B cell (primary cell): ENCODE results near the gene EARS2. TPM values are rescaled to one million over a fixed set of nuclear protein-coding genes. Genes with fewer than 3 reads are reported as not detected.
A peak's percentile ranks its signal among the peaks of the same experiment; 100 is the strongest.

ENCODE experiments used
- ATAC-seq: fragments of 200-7000 bp; cut with Tn5 transposase; one replicate; pipeline ENCODE4 v1.10.0; 2021; ENCODE audit warnings: low read depth, mild to moderate bottlenecking, moderate number of reproducible peaks, moderate library complexity
- CTCF ChIA-PET: fragments of 350-600 bp; sonication (Branson Sonifier 250); formaldehyde crosslinking; loops from one replicate; lab custom pipeline; 2021; ENCODE audit warnings: antibody characterized with exemption, inconsistent platforms; lab: Charles Lee
- POLR2A ChIA-PET: fragments of 350-600 bp; sonication (Branson Sonifier 250); formaldehyde crosslinking; loops from one replicate; lab custom pipeline; 2021; ENCODE audit warnings: antibody characterized with exemption; lab: Charles Lee
- DNase-seq: peaks from one replicate; pipeline ENCODE4 v3.0.0; 2013
- H2AFZ ChIP-seq: 2 replicates; pipeline ENCODE4 v1.6.1; 2012; ENCODE audit warnings: mild to moderate bottlenecking, low read depth, low read length; ENCODE audit not compliant: insufficient read depth, poor library complexity, severe bottlenecking
- H3K27ac ChIP-seq, 2 donors: 1 replicate in 1 of 2; 2 replicates in 1 of 2; pipeline ENCODE4 v1.5.1; 2012 to 2013; ENCODE audit warnings: low read length in 2 of 2, mild to moderate bottlenecking in 2 of 2, moderate library complexity in 1 of 2
- H3K27me3 ChIP-seq, 4 experiments: fragments of 200-600 bp in 1 of 4; sonication (generic) in 1 of 4; replicated peaks in 1 of 4; 1 replicate in 2 of 4; 2 replicates in 2 of 4; pipeline versions ENCODE4 v1.6.1 to v1.7.0; 2013 to 2016; ENCODE audit warnings: low read length in 3 of 4, mild to moderate bottlenecking in 2 of 4, mixed read lengths in 1 of 4, moderate library complexity in 1 of 4; ENCODE audit not compliant: insufficient read depth in 4 of 4, control insufficient read depth in 3 of 4; ENCODE audit errors: control extremely low read depth in 1 of 4
- H3K36me3 ChIP-seq, 2 experiments: replicated peaks in 1 of 2; 1 replicate in 1 of 2; 2 replicates in 1 of 2; pipeline versions ENCODE4 v1.6.1 to v1.7.1; 2013; ENCODE audit warnings: low read length in 1 of 2; ENCODE audit not compliant: insufficient read depth in 2 of 2, control insufficient read depth in 1 of 2; ENCODE audit errors: control extremely low read depth in 1 of 2, extremely low read depth in 1 of 2
- H3K4me1 ChIP-seq, 2 donors: fragments of 200-600 bp in 1 of 2; sonication (generic) in 1 of 2; 1 replicate in 1 of 2; 2 replicates in 1 of 2; pipeline versions ENCODE4 v1.5.1 to v1.6.1; 2013 to 2017; ENCODE audit warnings: low read length in 2 of 2; ENCODE audit not compliant: control insufficient read depth in 2 of 2, insufficient read depth in 2 of 2
- H3K4me2 ChIP-seq: replicated peaks from 2 replicates; pipeline ENCODE3; 2012; ENCODE audit warnings: mild to moderate bottlenecking, low read depth, low read length; ENCODE audit not compliant: poor library complexity, severe bottlenecking
- H3K4me3 ChIP-seq, 5 experiments: fragments of 200-600 bp in 1 of 5; sonication (generic) in 1 of 5; 1 replicate in 3 of 5; 2 replicates in 2 of 5; pipeline versions ENCODE4 v1.5.1 to v1.7.0; 2011 to 2016; ENCODE audit warnings: low read length in 4 of 5, mild to moderate bottlenecking in 4 of 5, low read depth in 2 of 5, control low read depth in 1 of 5, moderate library complexity in 1 of 5; ENCODE audit not compliant: insufficient read depth in 1 of 5; ENCODE audit errors: control extremely low read depth in 1 of 5, extremely low read depth in 1 of 5
- H3K79me2 ChIP-seq: fragments of 200-600 bp; sonication (generic); one replicate; pipeline ENCODE4 v1.6.0; 2016; ENCODE audit warnings: low read length; ENCODE audit not compliant: control insufficient read depth, insufficient read depth
- H3K9ac ChIP-seq: fragments of 200-600 bp; sonication (generic); 2 replicates; pipeline ENCODE4 v1.6.1; 2017; ENCODE audit warnings: mild to moderate bottlenecking, low read length, moderate library complexity
- H3K9me3 ChIP-seq, 3 donors: one replicate each; pipeline versions ENCODE4 v1.6.1 to v1.7.1; 2013; ENCODE audit warnings: low read length in 2 of 3; ENCODE audit not compliant: control insufficient read depth in 2 of 3, insufficient read depth in 1 of 3; ENCODE audit errors: control extremely low read depth in 1 of 3
- H4K20me1 ChIP-seq: 2 replicates; pipeline ENCODE4 v1.6.0; 2012; ENCODE audit warnings: mild to moderate bottlenecking, low read length; ENCODE audit not compliant: insufficient read depth, control insufficient read depth, poor library complexity, severe bottlenecking
- H3K27ac Mint-ChIP-seq: one replicate; pipeline ENCODE4 v1.8.0; 2021; ENCODE audit warnings: mixed read lengths
- H3K27me3 Mint-ChIP-seq: one replicate; pipeline ENCODE4 v1.8.0; 2021; ENCODE audit warnings: mixed read lengths
- H3K4me1 Mint-ChIP-seq: one replicate; pipeline ENCODE4 v1.8.0; 2021; ENCODE audit warnings: mixed read lengths
- H3K4me3 Mint-ChIP-seq: one replicate; pipeline ENCODE4 v1.8.0; 2021; ENCODE audit warnings: mixed read lengths
- H3K9me3 Mint-ChIP-seq: one replicate; pipeline ENCODE4 v1.8.0; 2022; ENCODE audit warnings: mixed read lengths; ENCODE audit not compliant: insufficient read depth
- EZH2 ChIP-seq: IDR thresholded peaks from 2 replicates; pipeline ENCODE4 v1.6.1; 2012; ENCODE audit warnings: borderline replicate concordance, low read depth, mild to moderate bottlenecking, moderate library complexity, low read length; ENCODE audit not compliant: insufficient read depth, poor library complexity, severe bottlenecking
- WGBS: methylation state at CpG from one replicate; pipeline ENCODE4 v1.1.5; 2013; ENCODE audit warnings: missing lambda C conversion rate; ENCODE audit not compliant: insufficient coverage; 5-methylcytosine and 5-hydroxymethylcytosine counted together
- intact Hi-C: fragments of 100-400 bp; cut with micrococcal nuclease; formaldehyde crosslinking; loops from one replicate; pipeline ENCODE4 v1.10.0; 2022
- polyA plus RNA-seq: library from polyadenylated mRNA; depleted of rRNA; stranded (reverse); fragments of >200 nt; gene quantifications from 2 replicates; pipeline ENCODE4 v1.2.3, GENCODE V29; 2012
- total RNA-seq, 2 donors: library from RNA; stranded (reverse); fragments of 120-200 nt in 1 of 2; gene quantifications; 1 replicate in 1 of 2; 2 replicates in 1 of 2; pipeline versions ENCODE4 v1.2.3 to v1.2.4, GENCODE V29; 2013 to 2022
- TF ChIP-seq, protein P1 (sequence below): fragments of 200-600 bp; IDR thresholded peaks from one replicate; pipeline ENCODE4 v1.8.0; 2022; ENCODE audit warnings: antibody characterized with exemption, mild to moderate bottlenecking

The EARS2 gene
- total and polyA plus RNA-seq, 2 donors (not counting 1 experiment from before 2014, with no cell fraction given), result 14.6 to 15.1 TPM

DNA sequence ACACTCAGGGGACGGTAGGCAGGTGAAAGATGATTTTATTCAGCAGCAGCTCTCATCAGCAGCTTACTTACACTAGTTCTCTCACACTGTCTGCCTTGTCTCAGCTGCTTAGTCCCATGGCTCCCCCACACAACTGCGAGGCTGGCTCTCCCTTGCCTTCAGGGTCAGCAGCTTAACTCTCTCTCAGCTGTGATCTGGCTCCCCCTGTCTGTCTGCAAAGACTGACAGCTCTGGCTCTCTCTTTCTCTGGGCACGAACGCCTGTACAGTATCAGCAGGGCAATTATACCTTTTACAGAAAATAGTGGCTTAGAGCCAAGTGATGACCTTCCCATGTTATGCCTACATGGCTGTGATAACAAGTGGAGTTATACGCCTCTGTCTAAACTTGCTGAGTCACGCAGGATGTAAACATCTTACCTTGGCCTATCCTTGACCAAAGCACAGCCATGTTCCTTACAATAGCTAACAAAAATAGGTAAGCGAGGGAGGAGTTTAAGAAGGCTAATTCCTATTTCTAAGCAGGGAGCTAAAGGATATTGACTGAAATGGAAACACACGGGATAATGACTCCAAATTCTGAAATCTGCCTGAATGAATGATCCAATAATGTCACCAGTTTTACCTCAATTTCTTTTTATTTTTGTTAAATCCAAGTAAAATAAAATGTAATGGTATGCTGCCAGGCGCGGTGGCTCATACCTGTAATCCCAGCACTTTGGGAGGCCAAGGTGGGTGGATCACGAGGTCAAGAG, 40.0 kb upstream of the EARS2 start:
- intact Hi-C loops, result loop anchor here (2.0 to 5.0 kb wide), 3 partner anchors 86 to 1645 kb away; partner anchors contain the start of genes COG7, GGA2 and UQCRC2
- TF ChIP-seq, protein P1, sequence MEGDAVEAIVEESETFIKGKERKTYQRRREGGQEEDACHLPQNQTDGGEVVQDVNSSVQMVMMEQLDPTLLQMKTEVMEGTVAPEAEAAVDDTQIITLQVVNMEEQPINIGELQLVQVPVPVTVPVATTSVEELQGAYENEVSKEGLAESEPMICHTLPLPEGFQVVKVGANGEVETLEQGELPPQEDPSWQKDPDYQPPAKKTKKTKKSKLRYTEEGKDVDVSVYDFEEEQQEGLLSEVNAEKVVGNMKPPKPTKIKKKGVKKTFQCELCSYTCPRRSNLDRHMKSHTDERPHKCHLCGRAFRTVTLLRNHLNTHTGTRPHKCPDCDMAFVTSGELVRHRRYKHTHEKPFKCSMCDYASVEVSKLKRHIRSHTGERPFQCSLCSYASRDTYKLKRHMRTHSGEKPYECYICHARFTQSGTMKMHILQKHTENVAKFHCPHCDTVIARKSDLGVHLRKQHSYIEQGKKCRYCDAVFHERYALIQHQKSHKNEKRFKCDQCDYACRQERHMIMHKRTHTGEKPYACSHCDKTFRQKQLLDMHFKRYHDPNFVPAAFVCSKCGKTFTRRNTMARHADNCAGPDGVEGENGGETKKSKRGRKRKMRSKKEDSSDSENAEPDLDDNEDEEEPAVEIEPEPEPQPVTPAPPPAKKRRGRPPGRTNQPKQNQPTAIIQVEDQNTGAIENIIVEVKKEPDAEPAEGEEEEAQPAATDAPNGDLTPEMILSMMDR, result no peak
- no peak for TF ChIP-seq EZH2
- Histone ChIP-seq H3K27me3 (no peaks in the 10 kb centered on the region), H3K79me2 (peaks cover 49% of the 10 kb centered on the region), H3K4me2 (peak overlapping the region; percentile 92), H2AFZ (peak overlapping the region; percentile 97), H3K27ac (no peak overlapping the region), H4K20me1 (peaks cover 32% of the 10 kb centered on the region), H3K9me3 (no peaks in the 10 kb centered on the region), H3K9ac (no peak overlapping the region), H3K36me3 (peaks cover 0 to 12% of the 10 kb centered on the region in 2 experiments), H3K4me3 (no peak overlapping the region), H3K4me1 (peaks cover 15 to 19% of the 10 kb centered on the region in 2 donors)
- ChIA-PET POLR2A (interaction anchor here (1.0 kb wide), 1 partner anchor 91 kb away, joined by 3 read pairs; no protein-coding TSS in a partner anchor), CTCF (interaction anchor here (0.6 to 3.6 kb wide), 20 partner anchors 7 to 448 kb away, joined by 3 to 35 read pairs (median 5); partner anchors contain the start of genes COG7, EARS2, PALB2 and UBFD1)
- Mint-ChIP-seq H3K27me3 (no peaks in the 10 kb centered on the region), H3K9me3 (no peaks in the 10 kb centered on the region), H3K4me1 (peaks cover 23% of the 10 kb centered on the region), H3K4me3 (peak overlapping the region; percentile 43), H3K27ac (no peak overlapping the region)
- peak; percentile 34 for ATAC-seq
- DNase-seq, result peak; percentile 52
- WGBS, result 50% methylated on average over 4 of the region's 11 CpGs
